H9 (cell line): ENCODE measurements around the gene KIF4A. TPM values are rescaled to one million over a fixed set of nuclear protein-coding genes. Genes with fewer than 3 reads are reported as not detected.

Experiments used
- DNase-seq: peaks from one replicate; pipeline ENCODE4 v3.0.0-alpha.2; 2017
- H2AFZ ChIP-seq: one replicate; pipeline ENCODE4 v1.6.1; 2013; ENCODE audit warnings: mild to moderate bottlenecking, low read length, control low read depth, moderate library complexity
- H2AK5ac ChIP-seq: 2 replicates; pipeline ENCODE4 v1.6.1; 2013; ENCODE audit warnings: low read length, control low read depth, mixed read lengths; ENCODE audit not compliant: insufficient read length
- H2BK120ac ChIP-seq: one replicate; pipeline ENCODE4 v1.6.1; 2013; ENCODE audit warnings: low read depth, mild to moderate bottlenecking, low read length, control low read depth, inconsistent platforms; ENCODE audit not compliant: poor library complexity, severe bottlenecking
- H2BK12ac ChIP-seq: 2 replicates; pipeline ENCODE4 v1.6.1; 2013; ENCODE audit warnings: low read length, control low read depth, mixed read lengths, low read depth; ENCODE audit not compliant: insufficient read length
- H2BK15ac ChIP-seq: 2 replicates; pipeline ENCODE4 v1.6.1; 2013; ENCODE audit warnings: low read depth, low read length, control low read depth
- H2BK20ac ChIP-seq: one replicate; pipeline ENCODE4 v1.6.1; 2013; ENCODE audit warnings: low read depth, mild to moderate bottlenecking, low read length, control low read depth, inconsistent platforms; ENCODE audit not compliant: poor library complexity, severe bottlenecking
- H2BK5ac ChIP-seq: 2 replicates; pipeline ENCODE4 v1.6.1; 2013; ENCODE audit warnings: low read length, control low read depth, mixed read lengths; ENCODE audit not compliant: insufficient read length
- H3K14ac ChIP-seq: 2 replicates; pipeline ENCODE4 v1.6.1; 2013; ENCODE audit warnings: low read length, control low read depth; ENCODE audit not compliant: insufficient read depth
- H3K18ac ChIP-seq: 2 replicates; pipeline ENCODE4 v1.6.1; 2013; ENCODE audit warnings: low read depth, mild to moderate bottlenecking, mixed read lengths, low read length, control low read depth; ENCODE audit not compliant: insufficient read length
- H3K23ac ChIP-seq: 2 replicates; pipeline ENCODE4 v1.6.1; 2013; ENCODE audit warnings: low read length, control low read depth, mixed read lengths, low read depth; ENCODE audit not compliant: insufficient read length
- H3K23me2 ChIP-seq: 2 replicates; pipeline ENCODE4 v1.6.1; 2013; ENCODE audit warnings: low read depth, mild to moderate bottlenecking, mixed read lengths, low read length, control low read depth; ENCODE audit not compliant: insufficient read length, poor library complexity, severe bottlenecking
- H3K27ac ChIP-seq: 2 replicates; pipeline ENCODE4 v1.5.1; 2013; ENCODE audit warnings: low read length, control low read depth, mixed read lengths, low read depth; ENCODE audit not compliant: insufficient read length
- H3K27me3 ChIP-seq: 2 replicates; pipeline ENCODE4 v1.6.1; 2013; ENCODE audit warnings: low read length, control low read depth, inconsistent platforms; ENCODE audit not compliant: insufficient read depth
- H3K4ac ChIP-seq: 2 replicates; pipeline ENCODE4 v1.6.1; 2013; ENCODE audit warnings: low read depth, mild to moderate bottlenecking, control low read depth, inconsistent platforms, low read length, moderate library complexity
- H3K4me1 ChIP-seq: 2 replicates; pipeline ENCODE4 v1.6.1; 2013; ENCODE audit warnings: low read length, control low read depth, inconsistent platforms; ENCODE audit not compliant: insufficient read depth
- H3K4me2 ChIP-seq: 2 replicates; pipeline ENCODE4 v1.6.1; 2013; ENCODE audit warnings: low read length, control low read depth, mixed read lengths; ENCODE audit not compliant: insufficient read length, insufficient read depth
- H3K56ac ChIP-seq: 2 replicates; pipeline ENCODE4 v1.6.1; 2013; ENCODE audit warnings: low read depth, mild to moderate bottlenecking, mixed read lengths, low read length, control low read depth; ENCODE audit not compliant: insufficient read length
- H3K79me1 ChIP-seq: 2 replicates; pipeline ENCODE4 v1.6.1; 2013; ENCODE audit warnings: low read depth, mild to moderate bottlenecking, moderate library complexity, low read length, control low read depth, inconsistent platforms; ENCODE audit not compliant: insufficient read depth, poor library complexity, severe bottlenecking
- H3K79me2 ChIP-seq: 2 replicates; pipeline ENCODE4 v1.6.1; 2013; ENCODE audit warnings: low read length, control low read depth, inconsistent platforms; ENCODE audit not compliant: insufficient read depth
- H3K9ac ChIP-seq: 2 replicates; pipeline ENCODE4 v1.6.1; 2013; ENCODE audit warnings: low read length, control low read depth, mixed read lengths; ENCODE audit not compliant: insufficient read length; ENCODE audit errors: extremely low read depth
- H3K9me3 ChIP-seq: one replicate; pipeline ENCODE4 v1.6.1; 2013; ENCODE audit warnings: low read depth, low read length, inconsistent platforms; ENCODE audit not compliant: control insufficient read depth
- H3T11ph ChIP-seq: one replicate; pipeline ENCODE4 v1.6.1; 2013; ENCODE audit warnings: mild to moderate bottlenecking, low read length, control low read depth, inconsistent platforms
- H4K20me1 ChIP-seq: one replicate; pipeline ENCODE4 v1.6.1; 2013; ENCODE audit not compliant: control insufficient read depth, insufficient read length, insufficient read depth
- H4K5ac ChIP-seq: 2 replicates; pipeline ENCODE4 v1.6.1; 2013; ENCODE audit warnings: low read depth, mild to moderate bottlenecking, mixed read lengths, low read length, control low read depth; ENCODE audit not compliant: insufficient read length
- H4K8ac ChIP-seq: replicated peaks from 2 replicates; pipeline ENCODE4 v1.6.1; 2013; ENCODE audit warnings: low read length, control low read depth, mixed read lengths, low read depth; ENCODE audit not compliant: insufficient read length
- H4K91ac ChIP-seq: 2 replicates; pipeline ENCODE4 v1.6.1; 2013; ENCODE audit warnings: low read depth, mild to moderate bottlenecking, moderate library complexity, mixed read lengths, low read length, control low read depth; ENCODE audit not compliant: insufficient read length
- H3K27ac Mint-ChIP-seq, 3 experiments: 2 replicates in 2 of 3; 3 replicates in 1 of 3; pipeline ENCODE4 v1.8.0; 2020 to 2021; ENCODE audit warnings: mixed read lengths in 3 of 3, mild to moderate bottlenecking in 1 of 3, moderate library complexity in 1 of 3
- H3K27me3 Mint-ChIP-seq: 2 replicates; pipeline ENCODE4 v1.8.0; 2021; ENCODE audit warnings: low read depth, mild to moderate bottlenecking, moderate library complexity, mixed read lengths
- H3K36me3 Mint-ChIP-seq, 3 experiments: 2 replicates in 2 of 3; 3 replicates in 1 of 3; pipeline ENCODE4 v1.8.0; 2020 to 2021; ENCODE audit warnings: low read depth in 3 of 3, mixed read lengths in 3 of 3; ENCODE audit not compliant: insufficient read depth in 1 of 3
- H3K4me1 Mint-ChIP-seq, 2 experiments: 2 replicates each; pipeline ENCODE4 v1.8.0; 2020; ENCODE audit warnings: mixed read lengths in 2 of 2
- H3K4me3 Mint-ChIP-seq, 2 experiments: 2 replicates in 1 of 2; 3 replicates in 1 of 2; pipeline ENCODE4 v1.8.0; 2020 to 2021; ENCODE audit warnings: mild to moderate bottlenecking in 2 of 2, mixed read lengths in 2 of 2, moderate library complexity in 1 of 2
- H3K9me3 Mint-ChIP-seq, 2 experiments: 2 replicates in 1 of 2; 3 replicates in 1 of 2; pipeline ENCODE4 v1.8.0; 2020; ENCODE audit warnings: mild to moderate bottlenecking in 2 of 2, mixed read lengths in 2 of 2, moderate library complexity in 1 of 2
- WGBS: extraction: QIAGEN DNeasy Blood & Tissue Kit; methylation state at CpG from one replicate; pipeline ENCODE4 v1.1.7; 2013; ENCODE audit warnings: missing lambda C conversion rate, low lambda C conversion rate, mixed read lengths; ENCODE audit not compliant: insufficient read length; ENCODE audit errors: extremely low coverage; 5-methylcytosine and 5-hydroxymethylcytosine counted together
- total RNA-seq: library from RNA; stranded (reverse); gene quantifications from 2 replicates; pipeline ENCODE4 v1.2.1, GENCODE V29; 2021
- TF ChIP-seq, protein P1 (sequence below): fragments of 200-600 bp; sonication (generic); conservative IDR thresholded peaks from 3 replicates; pipeline ENCODE4 v1.8.0; 2021; ENCODE audit warnings: antibody characterized with exemption, mild to moderate bottlenecking

KIF4A gene
- total RNA-seq, 1 experiment from 2014 or later: 41.8 TPM

DNA sequence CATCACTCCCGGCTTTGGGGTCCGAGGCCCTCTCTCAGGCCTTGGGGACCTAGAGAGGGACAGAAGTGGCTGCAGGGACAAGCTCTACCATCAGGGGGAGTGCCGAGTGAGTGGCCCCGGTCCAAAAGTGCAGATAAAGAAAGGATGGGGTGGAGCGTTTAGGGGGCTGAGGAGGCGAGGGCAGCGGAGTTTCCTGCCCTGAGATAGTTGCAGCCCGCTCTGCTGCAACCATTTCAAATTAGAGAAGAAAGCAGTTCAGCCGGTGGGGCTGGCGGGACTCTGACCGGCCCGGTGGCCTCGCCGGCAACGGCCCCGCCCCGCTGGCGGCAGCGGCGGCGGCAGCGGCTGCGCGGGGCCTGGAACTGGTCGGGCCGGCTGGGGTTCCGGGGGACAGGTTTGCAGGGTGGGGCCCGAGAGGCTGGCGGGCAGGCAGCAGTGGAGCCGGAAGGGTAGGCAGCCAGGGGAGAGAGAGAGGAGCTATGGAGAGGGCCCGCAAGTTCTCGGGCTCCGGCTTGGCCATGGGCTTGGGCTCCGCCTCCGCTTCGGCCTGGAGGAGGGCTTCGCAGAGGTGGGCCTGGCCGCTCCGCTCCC lies 162.3 kb downstream of the KIF4A start:
- peak; percentile 60 for DNase-seq
- Histone ChIP-seq H2BK15ac (no peak overlapping the region), H3K9ac (no peak overlapping the region), H2AK5ac (no peak overlapping the region), H2BK5ac (no peak overlapping the region), H2AFZ (no peak overlapping the region), H3K27me3 (no peaks in the 10 kb centered on the region), H3K18ac (no peak overlapping the region), H2BK120ac (no peak overlapping the region), H3K4ac (no peak overlapping the region), H4K91ac (no peak overlapping the region), H4K5ac (no peak overlapping the region), H3K23ac (no peak overlapping the region), H3K4me2 (peak overlapping the region; percentile 22), H3K79me2 (peaks cover 14% of the 10 kb centered on the region), H2BK12ac (no peak overlapping the region), H3K56ac (no peak overlapping the region), H3T11ph (no peak overlapping the region), H4K8ac (no peak overlapping the region), H3K79me1 (no peaks in the 10 kb centered on the region), H3K23me2 (peaks cover 4% of the 10 kb centered on the region), H3K27ac (no peak overlapping the region), H3K14ac (peak overlapping the region; percentile 81; the same call in 1 of the 2 replicates), H4K20me1 (no peaks in the 10 kb centered on the region), H3K4me1 (no peaks in the 10 kb centered on the region), H3K9me3 (peaks cover 37% of the 10 kb centered on the region), H2BK20ac (no peak overlapping the region)
- Mint-ChIP-seq H3K4me1 (peaks cover 24 to 34% of the 10 kb centered on the region in 2 experiments), H3K36me3 (peaks cover 10 to 23% (median 14%) of the 10 kb centered on the region in 3 experiments), H3K4me3 (peak overlapping the region; percentile 75 to 86), H3K9me3 (peaks cover 76 to 79% of the 10 kb centered on the region in 2 experiments), H3K27ac (peak overlapping the region in 1 of 3 experiments; percentile 90; a peak in 1 of 7 replicates), H3K27me3 (no peaks in the 10 kb centered on the region; the same call in none of the 2 replicates)
- no CpG with 5 or more reads among the region's 39 CpGs for WGBS
- TF ChIP-seq, protein P1, sequence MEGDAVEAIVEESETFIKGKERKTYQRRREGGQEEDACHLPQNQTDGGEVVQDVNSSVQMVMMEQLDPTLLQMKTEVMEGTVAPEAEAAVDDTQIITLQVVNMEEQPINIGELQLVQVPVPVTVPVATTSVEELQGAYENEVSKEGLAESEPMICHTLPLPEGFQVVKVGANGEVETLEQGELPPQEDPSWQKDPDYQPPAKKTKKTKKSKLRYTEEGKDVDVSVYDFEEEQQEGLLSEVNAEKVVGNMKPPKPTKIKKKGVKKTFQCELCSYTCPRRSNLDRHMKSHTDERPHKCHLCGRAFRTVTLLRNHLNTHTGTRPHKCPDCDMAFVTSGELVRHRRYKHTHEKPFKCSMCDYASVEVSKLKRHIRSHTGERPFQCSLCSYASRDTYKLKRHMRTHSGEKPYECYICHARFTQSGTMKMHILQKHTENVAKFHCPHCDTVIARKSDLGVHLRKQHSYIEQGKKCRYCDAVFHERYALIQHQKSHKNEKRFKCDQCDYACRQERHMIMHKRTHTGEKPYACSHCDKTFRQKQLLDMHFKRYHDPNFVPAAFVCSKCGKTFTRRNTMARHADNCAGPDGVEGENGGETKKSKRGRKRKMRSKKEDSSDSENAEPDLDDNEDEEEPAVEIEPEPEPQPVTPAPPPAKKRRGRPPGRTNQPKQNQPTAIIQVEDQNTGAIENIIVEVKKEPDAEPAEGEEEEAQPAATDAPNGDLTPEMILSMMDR: peak; percentile 61
